GM21528 (cell line): ENCODE measurements around the gene GTPBP1.

ENCODE experiments used
- ATAC-seq: cut with Tn5 transposase; IDR thresholded peaks from one replicate; pipeline ENCODE4 v1.9.1; 2021; ENCODE audit warnings: mild to moderate bottlenecking, moderate library complexity; ENCODE audit not compliant: unreplicated experiment, low FRiP score

Gene GTPBP1

GRCh38 chr22:38755911-38756532, 50.3 kb downstream of the GTPBP1 start, which contains the start of gene SUN2:
TSS of gene SUN2 (minus strand) at chr22:38755998. CDS start at chr22:38752628, 3,370 bp downstream.
- ATAC-seq, result peak; percentile 52

- no peak for ATAC-seq
These were observed 51.1 kb downstream of the GTPBP1 start for GRCh38 chr22:38756711-38757463.

- ATAC-seq, result no peak
These were observed 51.7 kb downstream of the GTPBP1 start for GRCh38 chr22:38757464-38757757.

GRCh38 chr22:38758276-38758945, 52.7 kb downstream of the GTPBP1 start:
- no peak for ATAC-seq

GRCh38 chr22:38759005-38759404, 53.3 kb downstream of the GTPBP1 start:
- no peak for ATAC-seq

GRCh38 chr22:38760477-38761201, 54.9 kb downstream of the GTPBP1 start:
- no peak for ATAC-seq

GRCh38 chr22:38761202-38762162, 55.7 kb downstream of the GTPBP1 start:
- ATAC-seq, result no peak

- no peak for ATAC-seq
These were observed 56.8 kb downstream of the GTPBP1 start for GRCh38 chr22:38762551-38762983.

GRCh38 chr22:38766076-38766777, 60.5 kb downstream of the GTPBP1 start:
- no peak for ATAC-seq

- ATAC-seq, result no peak
These were observed 61.6 kb downstream of the GTPBP1 start for GRCh38 chr22:38767313-38767712.

GRCh38 chr22:38768036-38768435, 62.3 kb downstream of the GTPBP1 start:
- ATAC-seq, result no peak

- no peak for ATAC-seq
These were observed 64.7 kb downstream of the GTPBP1 start for GRCh38 chr22:38770257-38770949.

GRCh38 chr22:38772623-38772873, 66.8 kb downstream of the GTPBP1 start:
- ATAC-seq, result no peak

- ATAC-seq, result no peak
These were observed 67.7 kb downstream of the GTPBP1 start for GRCh38 chr22:38773363-38773946.

- no peak for ATAC-seq
These were observed 68.9 kb downstream of the GTPBP1 start for GRCh38 chr22:38774496-38775166.

- no peak for ATAC-seq
These were observed 69.9 kb downstream of the GTPBP1 start for GRCh38 chr22:38775656-38776055.

- ATAC-seq, result no peak
These were observed 70.3 kb downstream of the GTPBP1 start for GRCh38 chr22:38776086-38776485.

GRCh38 chr22:38777087-38777671, 71.4 kb downstream of the GTPBP1 start:
- ATAC-seq, result no peak
